NCI-H446 treated with DMSO at 0.1 percent for 48 hours (cell line): ENCODE data around the gene CDC40.

Experiments
- DNase-seq: peaks from one replicate; lab custom pipeline; 2025; lab: John Stamatoyannopoulos, UW

Gene CDC40

GRCh38 chr6:110180228-110181008, at the start of gene CDC40:
Gene CDC40 (plus strand): TSS chr6:110180427. CDS start chr6:110180445, 18 bp downstream.
- DNase-seq = no peak

GRCh38 chr6:110137924-110138887, 42.0 kb upstream of the CDC40 start:
- no peak for DNase-seq

GRCh38 chr6:110139052-110139451, 41.2 kb upstream of the CDC40 start:
- no peak for DNase-seq

- DNase-seq = no peak
Observed at GRCh38 chr6:110140650-110141049, 39.6 kb upstream of the CDC40 start.

GRCh38 chr6:110147870-110148269, 32.4 kb upstream of the CDC40 start:
- no peak for DNase-seq

GRCh38 chr6:110158479-110158878, 21.7 kb upstream of the CDC40 start:
- no peak for DNase-seq

- DNase-seq = no peak
Observed at GRCh38 chr6:110170081-110170480, 10.1 kb upstream of the CDC40 start.

GRCh38 chr6:110173506-110174132, 6.6 kb upstream of the CDC40 start:
- no peak for DNase-seq

GRCh38 chr6:110178626-110179405, 1.4 kb upstream of the CDC40 start:
- DNase-seq = peak; percentile 45

GRCh38 chr6:110179406-110180227, 610 bp upstream of the CDC40 start, which contains the start of gene WASF1:
Gene WASF1 (minus strand): TSS chr6:110179670. CDS start chr6:110127601, 52,069 bp downstream.
- DNase-seq = peak; percentile 96

- DNase-seq = no peak
Observed at GRCh38 chr6:110181131-110182030, 1.2 kb downstream of the CDC40 start.

GRCh38 chr6:110183292-110183885, 3.2 kb downstream of the CDC40 start:
- no peak for DNase-seq

- no peak for DNase-seq
Observed at GRCh38 chr6:110185879-110186278, 5.7 kb downstream of the CDC40 start.

GRCh38 chr6:110188791-110189190, 8.6 kb downstream of the CDC40 start:
- DNase-seq = no peak

GRCh38 chr6:110190726-110191125, 10.5 kb downstream of the CDC40 start:
- no peak for DNase-seq

- no peak for DNase-seq
Observed at GRCh38 chr6:110191477-110191876, 11.2 kb downstream of the CDC40 start.

GRCh38 chr6:110195639-110196038, 15.4 kb downstream of the CDC40 start:
- DNase-seq = no peak

- DNase-seq = no peak
Observed at GRCh38 chr6:110196874-110197273, 16.6 kb downstream of the CDC40 start.

- no peak for DNase-seq
Observed at GRCh38 chr6:110198561-110198960, 18.3 kb downstream of the CDC40 start.
